Measurements from ENCODE around the gene RAD54L2. TPM values are rescaled to one million over a fixed set of nuclear protein-coding genes. Genes with fewer than 3 reads are reported as not detected.
A peak's percentile ranks its signal among the peaks of the same experiment; 100 is the strongest.
"Not testable (repeated sequence)": the region's sequence is repeated elsewhere in the genome, so short reads cannot be mapped to it uniquely, and the experiment has no call there.

RAD54L2 gene
- total RNA-seq, 1 donor from 2014 or later: 33.2 TPM

DNA sequence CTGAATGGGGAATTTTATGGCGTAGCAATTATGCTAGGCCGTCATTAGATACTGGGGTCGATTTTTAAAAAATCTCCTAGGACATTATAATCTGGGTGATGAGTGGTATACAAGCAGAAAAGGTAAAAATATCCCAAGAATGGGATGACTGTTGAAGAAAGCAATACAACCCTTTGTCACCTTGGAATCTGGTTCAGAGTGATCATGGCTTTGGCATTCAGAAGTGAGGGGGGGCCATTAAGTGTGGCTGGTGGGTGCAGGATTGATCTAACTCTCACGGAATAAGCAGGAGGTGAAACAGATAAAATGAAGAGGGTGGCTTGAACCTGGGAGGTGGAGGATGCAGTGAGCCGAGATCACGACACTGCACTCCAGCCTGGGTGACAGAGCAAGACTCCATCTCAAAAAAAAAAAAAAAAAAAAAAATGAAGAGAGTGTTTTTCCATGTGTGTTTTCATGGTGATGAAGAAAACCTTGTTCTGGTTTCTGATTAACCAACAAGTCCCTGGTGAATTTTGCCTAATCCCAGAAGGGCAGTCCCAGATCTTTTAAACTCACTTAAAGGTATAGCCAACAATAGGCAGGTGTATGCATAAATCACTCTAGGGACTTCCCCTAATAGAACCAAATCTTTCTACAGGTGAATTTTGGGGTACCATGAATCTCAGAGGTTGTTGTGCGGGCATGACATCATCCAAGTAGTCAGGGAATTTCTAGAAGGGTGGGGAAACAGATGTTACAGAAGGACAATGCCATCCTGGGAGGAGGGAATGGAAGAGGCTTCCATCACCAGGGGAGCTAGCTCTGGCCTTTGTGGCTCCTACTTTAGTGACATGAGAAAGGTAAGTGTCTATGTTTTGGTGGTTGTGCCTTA, 3.1 kb upstream of the RAD54L2 start:
- peaks cover 7% of the 10 kb centered on the region for H3K27me3 Mint-ChIP-seq (ENCODE audit: unreplicated experiment)
- no peaks in the 10 kb centered on the region for H3K36me3 Mint-ChIP-seq (ENCODE audit: low read depth, unreplicated experiment)
- no peak overlapping the region for H3K4me3 Mint-ChIP-seq (ENCODE audit: unreplicated experiment)
- TF ChIP-seq CTCF (IDR thresholded peaks at IDR 0.05; ENCODE audit: unreplicated experiment): no peak
- H3K4me1 Mint-ChIP-seq (ENCODE audit: unreplicated experiment): peaks cover 15% of the 10 kb centered on the region
- no peak overlapping the region for H3K27ac Mint-ChIP-seq (ENCODE audit: unreplicated experiment)
- DNase-seq (ENCODE audit: low spot score): no peak
- no peaks in the 10 kb centered on the region for H3K9me3 Mint-ChIP-seq (ENCODE audit: unreplicated experiment)

DNA sequence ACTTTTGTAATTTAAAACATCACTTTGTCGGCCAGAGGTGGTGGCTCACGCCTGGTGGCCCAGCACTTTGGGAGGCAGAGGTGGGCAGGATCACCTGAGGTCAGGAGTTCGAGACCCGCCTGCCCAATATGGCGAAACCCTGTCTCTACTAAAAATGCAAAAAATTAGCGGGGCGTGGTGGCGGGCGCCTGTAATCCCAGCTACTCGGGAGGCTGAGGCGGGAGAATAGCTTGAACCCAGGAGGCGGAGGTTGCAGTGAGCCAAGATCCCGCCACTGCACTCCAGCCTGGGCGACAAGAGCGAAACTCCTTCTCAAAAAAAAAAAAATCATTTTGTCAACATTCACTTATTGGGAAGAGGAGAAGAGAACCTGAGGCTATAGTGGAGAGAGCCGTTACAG, 888 bp upstream of the RAD54L2 start:
- not testable (repeated sequence) for DNase-seq (ENCODE audit: low spot score); H3K9me3 Mint-ChIP-seq (ENCODE audit: unreplicated experiment); H3K27me3 Mint-ChIP-seq (ENCODE audit: unreplicated experiment); H3K36me3 Mint-ChIP-seq (ENCODE audit: low read depth, unreplicated experiment)
- Mint-ChIP-seq H3K4me1 (ENCODE audit: unreplicated experiment) (peaks cover 15% of the 10 kb centered on the region), H3K27ac (ENCODE audit: unreplicated experiment) (peak overlapping the region; percentile 77), H3K4me3 (ENCODE audit: unreplicated experiment) (peak overlapping the region; percentile 96)

DNA sequence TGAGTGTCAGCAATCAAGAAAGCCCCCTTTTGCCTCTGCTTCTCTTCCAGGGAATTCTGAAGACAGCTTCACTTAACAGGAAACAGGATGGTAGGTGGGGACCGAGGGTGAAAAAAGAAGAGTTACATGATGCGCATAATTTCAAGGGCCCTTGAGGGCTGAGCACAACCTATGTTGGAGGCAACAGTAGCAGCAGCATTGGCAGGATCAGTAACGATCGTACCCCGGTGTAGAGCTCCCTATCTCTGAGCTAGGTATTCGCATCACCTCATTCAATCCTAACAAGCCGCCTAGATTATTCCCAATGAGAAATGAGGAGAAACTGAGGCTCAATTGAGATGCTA, 432 bp upstream of the RAD54L2 start:
- peak overlapping the region; percentile 96 for H3K4me3 Mint-ChIP-seq (ENCODE audit: unreplicated experiment)
- no peaks in the 10 kb centered on the region for H3K9me3 Mint-ChIP-seq (ENCODE audit: unreplicated experiment)
- H3K27ac Mint-ChIP-seq (ENCODE audit: unreplicated experiment): peak overlapping the region; percentile 77
- TF ChIP-seq CTCF (IDR thresholded peaks at IDR 0.05; ENCODE audit: unreplicated experiment): no peak
- H3K36me3 Mint-ChIP-seq (ENCODE audit: low read depth, unreplicated experiment): no peaks in the 10 kb centered on the region
- peak; percentile 9 for DNase-seq (ENCODE audit: low spot score)
- H3K4me1 Mint-ChIP-seq (ENCODE audit: unreplicated experiment): peaks cover 15% of the 10 kb centered on the region
- H3K27me3 Mint-ChIP-seq (ENCODE audit: unreplicated experiment): peaks cover 7% of the 10 kb centered on the region

DNA sequence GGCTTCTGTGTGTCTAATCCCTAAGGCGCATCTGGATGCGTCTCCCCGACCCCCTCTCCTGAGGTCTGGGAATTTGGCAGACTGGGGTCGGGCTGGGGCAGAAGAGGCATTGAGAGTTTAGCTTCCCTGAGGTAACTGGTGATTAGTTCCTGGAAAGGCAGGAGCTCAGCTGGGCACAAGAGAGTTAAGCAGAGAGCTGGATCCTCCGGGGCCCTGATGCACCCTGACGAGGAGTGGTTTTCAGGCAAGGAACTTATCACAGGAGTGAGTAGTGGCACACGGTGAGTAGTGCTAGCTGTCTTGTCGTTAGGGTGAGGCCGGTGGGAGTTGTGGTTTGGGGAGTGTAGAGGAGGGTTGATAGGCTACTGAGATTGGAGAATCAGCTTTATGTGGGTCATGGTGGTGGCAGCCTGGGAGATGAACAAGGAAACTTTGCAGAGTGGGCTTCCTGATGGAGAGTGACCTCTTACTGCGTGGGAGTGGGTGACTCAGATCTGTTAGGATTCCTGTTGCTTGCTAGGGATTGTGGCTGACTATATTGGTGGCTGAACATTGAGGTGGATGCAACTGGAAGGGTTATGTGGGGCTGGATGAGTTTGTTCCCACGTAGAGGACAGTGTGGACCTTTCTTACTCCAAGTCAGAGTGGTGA, 897 bp downstream of the RAD54L2 start:
- Mint-ChIP-seq H3K27ac (ENCODE audit: unreplicated experiment) (peak overlapping the region; percentile 86), H3K4me1 (ENCODE audit: unreplicated experiment) (peaks cover 15% of the 10 kb centered on the region), H3K4me3 (ENCODE audit: unreplicated experiment) (peak overlapping the region; percentile 94), H3K9me3 (ENCODE audit: unreplicated experiment) (no peaks in the 10 kb centered on the region), H3K36me3 (ENCODE audit: low read depth, unreplicated experiment) (no peaks in the 10 kb centered on the region), H3K27me3 (ENCODE audit: unreplicated experiment) (peaks cover 7% of the 10 kb centered on the region)
- no peak for TF ChIP-seq CTCF (IDR thresholded peaks at IDR 0.05; ENCODE audit: unreplicated experiment)
- peak; percentile 12 for DNase-seq (ENCODE audit: low spot score)

DNA sequence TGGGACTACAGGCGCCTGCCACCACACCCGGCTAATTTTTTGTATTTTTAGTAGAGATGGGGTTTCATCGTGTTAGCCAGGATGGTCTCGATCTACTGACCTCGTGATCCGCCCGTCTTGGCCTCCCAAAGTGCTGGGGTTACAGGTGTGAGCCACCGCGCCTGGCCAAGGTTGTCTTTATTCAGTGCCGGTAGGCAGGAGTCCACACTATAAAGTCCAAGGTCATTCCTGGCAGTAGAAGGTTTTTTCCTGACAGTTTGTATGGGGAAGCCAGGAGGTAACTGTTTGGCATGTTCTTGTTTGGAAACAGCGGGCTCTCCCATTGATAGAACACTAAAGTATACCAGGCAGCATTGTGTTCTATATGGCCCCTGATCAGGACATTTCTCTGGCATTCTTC, 4.1 kb downstream of the RAD54L2 start:
- peaks cover 15% of the 10 kb centered on the region for H3K4me1 Mint-ChIP-seq (ENCODE audit: unreplicated experiment)
- H3K4me3 Mint-ChIP-seq (ENCODE audit: unreplicated experiment); DNase-seq (ENCODE audit: low spot score); H3K27ac Mint-ChIP-seq (ENCODE audit: unreplicated experiment); H3K27me3 Mint-ChIP-seq (ENCODE audit: unreplicated experiment); H3K9me3 Mint-ChIP-seq (ENCODE audit: unreplicated experiment); H3K36me3 Mint-ChIP-seq (ENCODE audit: low read depth, unreplicated experiment): not testable (repeated sequence)
